DMS153 treated with DMSO at 0.1 percent for 48 hours (cell line): ENCODE measurements around the gene RNU6-9.
"Not testable (repeated sequence)": the region's sequence is repeated elsewhere in the genome, so short reads cannot be mapped to it uniquely, and the experiment has no call there.

ENCODE experiments used
- DNase-seq: peaks from one replicate; lab custom pipeline; 2025; ENCODE audit not compliant: unreplicated experiment; lab: John Stamatoyannopoulos, UW

Gene RNU6-9

GRCh38 chr19:892894-893689 lies at the start of gene RNU6-9, which contains the start of gene MED16:
TSS of gene RNU6-9 (plus strand) at chr19:893484.
TSS of gene MED16 (minus strand) at chr19:893187. CDS start at chr19:891131, 2,056 bp downstream.
- peak; percentile 28 for DNase-seq

- no peak for DNase-seq
Observed at GRCh38 chr19:843836-844545, 49.3 kb upstream of the RNU6-9 start.

GRCh38 chr19:844546-844971 lies 48.7 kb upstream of the RNU6-9 start:
- no peak for DNase-seq

GRCh38 chr19:845707-846521 lies 47.4 kb upstream of the RNU6-9 start:
- no peak for DNase-seq

- no peak for DNase-seq
Observed at GRCh38 chr19:848386-848921, 44.8 kb upstream of the RNU6-9 start.

- not testable (repeated sequence) for DNase-seq
Observed at GRCh38 chr19:849195-849594, 44.1 kb upstream of the RNU6-9 start.

GRCh38 chr19:850221-850978 lies 42.9 kb upstream of the RNU6-9 start:
- DNase-seq, result no peak

- no peak for DNase-seq
Observed at GRCh38 chr19:850979-851335, 42.3 kb upstream of the RNU6-9 start.

GRCh38 chr19:852136-853013 lies 40.9 kb upstream of the RNU6-9 start, which contains the start of gene ELANE:
TSS of gene ELANE (plus strand) at chr19:852303. CDS start at chr19:852329, 26 bp downstream.
- no peak for DNase-seq

- DNase-seq, result no peak
Observed at GRCh38 chr19:853014-853585, 40.2 kb upstream of the RNU6-9 start.

GRCh38 chr19:853614-854220 lies 39.6 kb upstream of the RNU6-9 start:
- DNase-seq, result not testable (repeated sequence)

- DNase-seq, result no peak
Observed at GRCh38 chr19:854549-854948, 38.7 kb upstream of the RNU6-9 start.

- no peak for DNase-seq
Observed at GRCh38 chr19:855142-855541, 38.1 kb upstream of the RNU6-9 start.

GRCh38 chr19:855566-856120 lies 37.6 kb upstream of the RNU6-9 start:
- no peak for DNase-seq

GRCh38 chr19:858284-858683 lies 35.0 kb upstream of the RNU6-9 start:
- no peak for DNase-seq

GRCh38 chr19:858868-859843 lies 34.1 kb upstream of the RNU6-9 start, which contains the start of gene CFD:
TSS of gene CFD (plus strand) at chr19:859664. CDS start at chr19:859690, 26 bp downstream.
- no peak for DNase-seq

- no peak for DNase-seq
Observed at GRCh38 chr19:861141-861755, 32.0 kb upstream of the RNU6-9 start.
